Anterior cingulate cortex (tissue), 58 donors: ENCODE data around the gene ACTN2.

Experiments used
- DNase-seq, 58 donors: peaks; one replicate each; lab custom pipeline; 2025; lab: John Stamatoyannopoulos, UW

ACTN2 gene

GRCh38 chr1:236810018-236810417 is 123.7 kb downstream of the ACTN2 start:
- DNase-seq, result no peak

GRCh38 chr1:236812334-236813030 is 126.2 kb downstream of the ACTN2 start:
- no peak for DNase-seq
